HepG2 (cell line): Measurements from ENCODE around the gene BPIFB6. TPM values are rescaled to one million over a fixed set of nuclear protein-coding genes. Genes with fewer than 3 reads are reported as not detected.

ENCODE experiments used
- ATAC-seq: fragments of 200-7000 bp; cut with Tn5 transposase; 3 replicates; pipeline ENCODE4 v1.9.1; 2020; ENCODE audit warnings: mild to moderate bottlenecking, moderate library complexity
- BruUV-seq: library from RNA; stranded (reverse); fragments of 400-500 nt; replicated peaks from 2 replicates; lab custom pipeline; 2021; lab: Mats Ljungman, UMichigan
- CTCF ChIA-PET: fragments of 300-600 bp; formaldehyde crosslinking; extraction: SDS; loops from one replicate; lab custom pipeline; 2021; ENCODE audit warnings: low total read pairs, inconsistent platforms, low intra/inter-chr PET ratio; lab: Yijun Ruan, JAX
- POLR2A ChIA-PET: fragments of 350-600 bp; sonication (Branson Sonifier 250); formaldehyde crosslinking; loops from one replicate; lab custom pipeline; 2020; ENCODE audit warnings: antibody characterized with exemption, inconsistent platforms; lab: Yijun Ruan, JAX
- DNase-seq: peaks from one replicate; pipeline ENCODE4 v3.0.0-alpha.2; 2015; ENCODE audit warnings: low spot score
- FAIRE-seq: peaks from 3 replicates; lab custom pipeline; 2011; peaks lifted over from hg19 to GRCh38; lab: Jason Lieb, UNC
- H2AFZ ChIP-seq: one replicate; pipeline ENCODE4 v1.6.1; 2011; ENCODE audit warnings: low read length, inconsistent platforms
- H3K27ac ChIP-seq: fragments of 300-600 bp; 3 replicates; pipeline ENCODE4 v1.8.0; 2011; ENCODE audit warnings: mixed run types, mild to moderate bottlenecking, mixed read lengths, low read length, inconsistent platforms; ENCODE audit not compliant: insufficient read depth; ENCODE audit errors: extremely low read length
- H3K27me3 ChIP-seq, 2 experiments: fragments of 200-600 bp in 1 of 2; 2 replicates in 1 of 2; 3 replicates in 1 of 2; pipeline versions ENCODE4 v1.6.0 to v1.8.0; 2011; ENCODE audit warnings: low read length in 2 of 2, mild to moderate bottlenecking in 2 of 2, moderate library complexity in 2 of 2, inconsistent platforms in 1 of 2; ENCODE audit not compliant: insufficient read depth in 2 of 2, control insufficient read depth in 1 of 2
- H3K36me3 ChIP-seq, 2 experiments: fragments of 200-600 bp in 1 of 2; replicated peaks in 1 of 2; 2 replicates in 1 of 2; 3 replicates in 1 of 2; pipeline versions ENCODE4 v1.5.1 to v1.8.0; 2011; ENCODE audit warnings: low read length in 2 of 2, inconsistent platforms in 1 of 2; ENCODE audit not compliant: insufficient read depth in 2 of 2, control insufficient read depth in 1 of 2
- H3K4me1 ChIP-seq: 2 replicates; pipeline ENCODE4 v1.5.1; 2012; ENCODE audit warnings: low read length, inconsistent platforms; ENCODE audit not compliant: insufficient read depth
- H3K4me2 ChIP-seq: 2 replicates; pipeline ENCODE4 v1.6.0; 2011; ENCODE audit warnings: low read depth, low read length, inconsistent platforms
- H3K4me3 ChIP-seq, 3 experiments: fragments of 200-600 bp in 1 of 3; sonication (generic), shearing (Covaris generic) in 1 of 3; replicated peaks in 1 of 3; 2 replicates each; pipeline ENCODE4 v1.5.1; 2011 to 2016; ENCODE audit warnings: low read length in 3 of 3, inconsistent platforms in 2 of 3, low read depth in 2 of 3, mild to moderate bottlenecking in 2 of 3, control low read depth in 1 of 3, mixed read lengths in 1 of 3; ENCODE audit not compliant: insufficient read depth in 1 of 3
- H3K79me2 ChIP-seq: one replicate; pipeline ENCODE4 v1.6.1; 2011; ENCODE audit warnings: low read length, inconsistent platforms; ENCODE audit not compliant: insufficient read depth
- H3K9ac ChIP-seq: 2 replicates; pipeline ENCODE4 v1.6.0; 2011; ENCODE audit warnings: mild to moderate bottlenecking, low read depth, low read length, inconsistent platforms; ENCODE audit not compliant: insufficient read depth
- H3K9me3 ChIP-seq: 2 replicates; pipeline ENCODE4 v1.5.1; 2012; ENCODE audit warnings: mild to moderate bottlenecking, low read length
- H4K20me1 ChIP-seq: 2 replicates; pipeline ENCODE4 v1.6.0; 2011; ENCODE audit warnings: inconsistent platforms, mild to moderate bottlenecking, low read length, moderate library complexity; ENCODE audit not compliant: insufficient read depth
- AHDC1 ChIP-seq: sonication (generic); formaldehyde crosslinking; IDR thresholded peaks from 2 replicates; pipeline ENCODE4 v1.5.1; 2020; ENCODE audit warnings: mild to moderate bottlenecking, missing genetic modification reagents, borderline replicate concordance
- BRCA1 ChIP-seq: sonication (generic); formaldehyde crosslinking; IDR thresholded peaks from 2 replicates; pipeline ENCODE4 v1.4.0; 2020; ENCODE audit warnings: missing genetic modification reagents
- EED ChIP-seq: sonication (generic); formaldehyde crosslinking; IDR thresholded peaks from 2 replicates; pipeline ENCODE4 v1.5.0; 2020; ENCODE audit warnings: mild to moderate bottlenecking, missing genetic modification reagents
- GPBP1L1 ChIP-seq: sonication (generic); formaldehyde crosslinking; IDR thresholded peaks from 2 replicates; pipeline ENCODE4 v1.5.0; 2020; ENCODE audit warnings: mild to moderate bottlenecking, missing genetic modification reagents
- HMGA1 ChIP-seq: sonication (generic); formaldehyde crosslinking; conservative IDR thresholded peaks from 2 replicates; pipeline ENCODE4 v1.4.0; 2020; ENCODE audit warnings: missing genetic modification reagents
- HNF1A ChIP-seq, 2 experiments: sonication (generic) in 1 of 2; formaldehyde crosslinking in 1 of 2; IDR thresholded peaks; 2 replicates each; pipeline versions ENCODE4 v1.4.0 to v1.6.1; 2016 to 2020; ENCODE audit warnings: borderline replicate concordance in 1 of 2, low read depth in 1 of 2, mild to moderate bottlenecking in 1 of 2, missing genetic modification reagents in 1 of 2
- KDM6A ChIP-seq: IDR thresholded peaks from 2 replicates; pipeline ENCODE4 v1.6.1; 2016; ENCODE audit warnings: low read depth
- WGBS: methylation state at CpG from one replicate; pipeline ENCODE4 v1.1.6; 2017; ENCODE audit warnings: low lambda C conversion rate; 5-methylcytosine and 5-hydroxymethylcytosine counted together
- in situ Hi-C: cut with HindIII; loops from 2 replicates; pipeline ENCODE4 v1.10.0; 2017; ENCODE audit warnings: low pct_unique_long_range_greater_than_20kb; ENCODE audit not compliant: extremely low pct_ligation_motif_present
- intact Hi-C: fragments of 100-400 bp; cut with micrococcal nuclease; formaldehyde crosslinking; loops from one replicate; pipeline ENCODE4 v1.10.0; 2022; ENCODE audit not compliant: unreplicated experiment
- polyA plus RNA-seq, 8 experiments: library from polyadenylated mRNA; depleted of rRNA in 3 of 8; stranded (reverse) in 7 of 8; unstranded in 1 of 8; fragments of >200 nt; fragmentation: Illumina TruSeq in 4 of 8; extraction: Trizol in 4 of 8; gene quantifications; 2 replicates each; pipeline versions ENCODE4 v1.2.1 to v1.2.3, GENCODE V29; 2011 to 2016; ENCODE audit warnings: low read depth in 4 of 8, missing spikeins in 1 of 8, mixed read lengths in 1 of 8; ENCODE audit not compliant: insufficient read depth in 1 of 8
- total RNA-seq, 5 experiments: library from RNA; depleted of rRNA; stranded (reverse); fragments of >200 nt; fragmentation: Illumina TruSeq; extraction: Trizol; gene quantifications; 2 replicates each; pipeline ENCODE4 v1.2.3, GENCODE V29; 2016; ENCODE audit warnings: low read depth in 1 of 5

BPIFB6 gene
- total and polyA plus RNA-seq, 2 of the 13 experiments (the other 11 are each of a cell fraction or from before 2014, with no cell fraction given), result 0.13 to 1.7 TPM

- no peak for TF ChIP-seq HNF1A (IDR thresholded peaks at IDR 0.05; ENCODE audit: low read depth)
- no peak for TF ChIP-seq HNF1A (CRISPR knock-in tag; IDR thresholded peaks at IDR 0.05; ENCODE audit: borderline replicate concordance)
- no peak for TF ChIP-seq GPBP1L1 (CRISPR knock-in tag)
- no peak for TF ChIP-seq BRCA1 (CRISPR knock-in tag)
- no peak for TF ChIP-seq HMGA1 (CRISPR knock-in tag)
- no peak for TF ChIP-seq KDM6A
Observed at GRCh38 chr20:32984196-32984595, 47.3 kb upstream of the BPIFB6 start (continued).

GRCh38 chr20:32984631-32985354 lies 46.7 kb upstream of the BPIFB6 start:
- Histone ChIP-seq H3K4me3 (no peak overlapping the region), H3K36me3 (no peaks in the 10 kb centered on the region), H4K20me1 (no peaks in the 10 kb centered on the region), H3K9me3 (no peaks in the 10 kb centered on the region), H3K4me2 (no peak overlapping the region), H2AFZ (no peak overlapping the region), H3K27me3 (peaks cover 2 to 49% of the 10 kb centered on the region in 2 experiments; a peak in 4 of 5 replicates), H3K4me1 (peaks cover 21% of the 10 kb centered on the region), H3K79me2 (no peaks in the 10 kb centered on the region), H3K9ac (no peak overlapping the region), H3K27ac (no peak overlapping the region)
- POLR2A ChIA-PET, result no interaction called here
- TF ChIP-seq EED (CRISPR knock-in tag) (peak; percentile 25; the same call in 1 of the 2 replicates), AHDC1 (CRISPR knock-in tag) (no peak)
- CTCF ChIA-PET, result no interaction called here
- WGBS, result 12% methylated on average over 8 of the region's 9 CpGs
- in situ Hi-C loops, result no loop called here
- FAIRE-seq (no peak), DNase-seq (no peak), ATAC-seq (no peak)
- BruUV-seq, result no TSS peak
- intact Hi-C loops, result no loop called here
